Kidney (tissue), 14 donors: Measurements from ENCODE around the gene FBXL3. TPM values are rescaled to one million over a fixed set of nuclear protein-coding genes. Genes with fewer than 3 reads are reported as not detected.
A peak's percentile ranks its signal among the peaks of the same experiment; 100 is the strongest.

Experiments used
- DNase-seq, 5 donors: peaks; one replicate each; pipeline ENCODE4 v3.0.0-alpha.2; 2013 to 2020
- FAIRE-seq: peaks from 2 replicates; lab custom pipeline; 2012; peaks lifted over from hg19 to GRCh38; lab: Jason Lieb, UNC
- H3K27ac ChIP-seq, 2 donors: one replicate each; pipeline ENCODE4 v1.7.0; 2013; ENCODE audit warnings: low read depth in 2 of 2, low read length in 2 of 2, inconsistent platforms in 1 of 2
- H3K27me3 ChIP-seq: one replicate; pipeline ENCODE4 v1.7.1; 2013; ENCODE audit warnings: low read length, inconsistent platforms; ENCODE audit not compliant: control insufficient read depth, insufficient read depth
- H3K36me3 ChIP-seq, 3 donors: one replicate each; pipeline versions ENCODE4 v1.7.0 to v1.7.1; 2013; ENCODE audit warnings: low read length in 3 of 3, control low read depth in 1 of 3, inconsistent platforms in 1 of 3; ENCODE audit not compliant: insufficient read depth in 3 of 3, control insufficient read depth in 2 of 3
- H3K4me1 ChIP-seq, 3 donors: one replicate each; pipeline versions ENCODE4 v1.7.0 to v1.7.1; 2013; ENCODE audit warnings: low read length in 3 of 3, inconsistent platforms in 1 of 3, low read depth in 1 of 3; ENCODE audit not compliant: control insufficient read depth in 2 of 3, insufficient read depth in 2 of 3
- H3K4me3 ChIP-seq, 3 donors: one replicate each; pipeline versions ENCODE4 v1.7.0 to v1.8.1; 2013; ENCODE audit warnings: low read length in 3 of 3, control low read depth in 1 of 3, inconsistent platforms in 1 of 3
- H3K9ac ChIP-seq, 3 donors: one replicate each; pipeline versions ENCODE4 v1.7.0 to v1.7.1; 2013; ENCODE audit warnings: low read length in 3 of 3, control low read depth in 1 of 3, inconsistent platforms in 1 of 3
- H3K9me3 ChIP-seq, 3 donors: one replicate each; pipeline versions ENCODE4 v1.7.0 to v1.7.1; 2013; ENCODE audit warnings: low read length in 3 of 3, control low read depth in 1 of 3, inconsistent platforms in 1 of 3; ENCODE audit not compliant: control insufficient read depth in 2 of 3, insufficient read depth in 1 of 3
- intact Hi-C: fragments of 100-400 bp; cut with DNase I; formaldehyde crosslinking; loops from one replicate; pipeline ENCODE4 v1.11.1; 2022
- polyA plus RNA-seq: library from polyadenylated mRNA; stranded (reverse); fragments of 350-450 nt; fragmentation: Illumina TruSeq; extraction: RNeasy Lipid Tissue Mini Kit (QIAGEN cat#74804); gene quantifications from one replicate; pipeline ENCODE4 v1.2.3, GENCODE V29; 2014; ENCODE audit warnings: low read depth, low replicate concordance; ENCODE audit not compliant: insufficient read depth
- total RNA-seq: library from RNA; stranded (reverse); fragmentation: NEBNext Ultra II Directional; extraction: Animal tissue kit (Norgen Biotek cat#: 25700); gene quantifications from one replicate; pipeline ENCODE4 v1.2.1, GENCODE V29; 2021
- TF ChIP-seq, protein P1 (sequence below): IDR thresholded peaks from 3 replicates; pipeline ENCODE4 v1.5.1; 2012; ENCODE audit warnings: mild to moderate bottlenecking, moderate library complexity, borderline replicate concordance; ENCODE audit not compliant: insufficient read depth; ENCODE audit errors: extremely low read depth
- donor health status: control.
- donor health status: control.
- donor health status: control.
- donor health status: control.
- donor health status: control.
- donor health status: DM: yes; HTN: yes; CAD: no.
- donor health status: Normal renal cell carcinoma (clear cell type).

Gene FBXL3
- total and polyA plus RNA-seq, 2 donors from 2014 or later, result 22.3 to 61.6 TPM

DNA sequence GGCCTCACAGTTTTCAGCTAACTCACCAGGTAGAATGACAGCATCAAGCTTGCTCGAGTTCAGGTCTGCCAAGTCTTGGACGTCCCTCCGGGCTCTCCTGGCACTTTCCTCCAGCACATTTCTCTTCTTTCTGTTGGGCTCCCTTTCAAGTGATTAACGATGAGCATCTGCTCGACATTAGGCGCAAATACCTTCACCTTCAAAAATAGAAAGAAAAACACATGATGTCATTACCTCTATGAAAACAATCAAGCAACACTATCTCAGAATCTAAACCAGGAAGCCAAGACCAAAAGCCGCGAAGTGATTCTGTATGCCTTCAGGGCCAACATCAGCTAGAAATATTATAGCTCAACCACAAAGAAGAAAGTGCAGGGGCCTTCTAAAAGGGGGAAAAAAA, 50.5 kb downstream of the FBXL3 start:
- Histone ChIP-seq H3K4me3 (no peak overlapping the region), H3K27me3 (no peaks in the 10 kb centered on the region), H3K9ac (no peak overlapping the region), H3K9me3 (no peaks in the 10 kb centered on the region), H3K27ac (no peak overlapping the region), H3K4me1 (no peaks in the 10 kb centered on the region), H3K36me3 (no peaks in the 10 kb centered on the region)
- intact Hi-C loops, result no loop called here
- TF ChIP-seq, protein P1, sequence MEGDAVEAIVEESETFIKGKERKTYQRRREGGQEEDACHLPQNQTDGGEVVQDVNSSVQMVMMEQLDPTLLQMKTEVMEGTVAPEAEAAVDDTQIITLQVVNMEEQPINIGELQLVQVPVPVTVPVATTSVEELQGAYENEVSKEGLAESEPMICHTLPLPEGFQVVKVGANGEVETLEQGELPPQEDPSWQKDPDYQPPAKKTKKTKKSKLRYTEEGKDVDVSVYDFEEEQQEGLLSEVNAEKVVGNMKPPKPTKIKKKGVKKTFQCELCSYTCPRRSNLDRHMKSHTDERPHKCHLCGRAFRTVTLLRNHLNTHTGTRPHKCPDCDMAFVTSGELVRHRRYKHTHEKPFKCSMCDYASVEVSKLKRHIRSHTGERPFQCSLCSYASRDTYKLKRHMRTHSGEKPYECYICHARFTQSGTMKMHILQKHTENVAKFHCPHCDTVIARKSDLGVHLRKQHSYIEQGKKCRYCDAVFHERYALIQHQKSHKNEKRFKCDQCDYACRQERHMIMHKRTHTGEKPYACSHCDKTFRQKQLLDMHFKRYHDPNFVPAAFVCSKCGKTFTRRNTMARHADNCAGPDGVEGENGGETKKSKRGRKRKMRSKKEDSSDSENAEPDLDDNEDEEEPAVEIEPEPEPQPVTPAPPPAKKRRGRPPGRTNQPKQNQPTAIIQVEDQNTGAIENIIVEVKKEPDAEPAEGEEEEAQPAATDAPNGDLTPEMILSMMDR, result no peak
- peak in 2 of 5 donors; percentile 35 to 38 for DNase-seq
- no peak for FAIRE-seq

DNA sequence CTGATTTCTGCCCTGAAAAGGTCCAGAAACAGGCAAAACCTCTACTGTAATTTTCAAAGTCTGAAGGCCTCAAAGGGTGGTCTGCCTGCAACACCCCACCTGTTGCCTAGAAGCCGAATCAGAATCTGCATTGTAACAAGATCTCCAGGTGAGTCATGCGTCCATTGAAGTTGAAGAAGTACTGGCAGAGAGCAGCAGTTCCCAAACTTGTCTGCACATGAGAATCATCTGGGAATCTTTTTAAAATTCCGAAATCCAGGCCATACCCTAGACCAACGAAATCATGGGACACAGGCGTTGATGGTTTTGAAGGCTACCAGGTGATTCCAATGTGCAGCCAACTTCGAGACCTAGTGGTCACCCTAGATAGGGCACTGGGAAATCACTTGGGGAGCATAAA, 51.1 kb downstream of the FBXL3 start:
- no peaks in the 10 kb centered on the region for H3K9me3 ChIP-seq
- H3K9ac ChIP-seq, result no peak overlapping the region
- FAIRE-seq (no peak), DNase-seq (no peak)
- H3K36me3 ChIP-seq, result no peaks in the 10 kb centered on the region
- intact Hi-C loops, result no loop called here
- no peaks in the 10 kb centered on the region for H3K4me1 ChIP-seq
- no peaks in the 10 kb centered on the region for H3K27me3 ChIP-seq
- no peak overlapping the region for H3K27ac ChIP-seq
- TF ChIP-seq, protein P1, result no peak
- H3K4me3 ChIP-seq, result no peak overlapping the region

DNA sequence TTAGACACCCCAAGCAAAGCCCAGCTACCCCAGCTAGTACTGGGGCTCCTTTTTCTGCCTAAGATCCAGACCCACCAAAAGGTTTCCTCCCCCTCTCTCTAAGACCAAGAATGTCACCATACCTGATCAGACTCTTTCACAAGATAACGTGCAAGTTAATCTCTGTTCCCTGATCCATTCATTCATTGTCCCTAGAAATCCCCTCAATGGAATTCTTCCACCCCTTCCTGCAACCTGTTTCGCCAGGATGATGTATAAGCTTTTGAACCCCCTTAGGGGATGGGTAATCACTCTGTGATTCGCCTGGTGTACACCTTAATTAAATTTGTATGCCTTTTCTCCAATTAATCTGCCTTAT, 52.4 kb downstream of the FBXL3 start:
- H3K36me3 ChIP-seq, result no peaks in the 10 kb centered on the region
- FAIRE-seq, result no peak
- H3K4me3 ChIP-seq, result no peak overlapping the region
- intact Hi-C loops, result no loop called here
- H3K9ac ChIP-seq, result no peak overlapping the region
- TF ChIP-seq, protein P1, result no peak
- H3K4me1 ChIP-seq, result no peaks in the 10 kb centered on the region
- H3K9me3 ChIP-seq, result no peaks in the 10 kb centered on the region
- H3K27ac ChIP-seq, result no peak overlapping the region
- no peaks in the 10 kb centered on the region for H3K27me3 ChIP-seq
- no peak for DNase-seq

DNA sequence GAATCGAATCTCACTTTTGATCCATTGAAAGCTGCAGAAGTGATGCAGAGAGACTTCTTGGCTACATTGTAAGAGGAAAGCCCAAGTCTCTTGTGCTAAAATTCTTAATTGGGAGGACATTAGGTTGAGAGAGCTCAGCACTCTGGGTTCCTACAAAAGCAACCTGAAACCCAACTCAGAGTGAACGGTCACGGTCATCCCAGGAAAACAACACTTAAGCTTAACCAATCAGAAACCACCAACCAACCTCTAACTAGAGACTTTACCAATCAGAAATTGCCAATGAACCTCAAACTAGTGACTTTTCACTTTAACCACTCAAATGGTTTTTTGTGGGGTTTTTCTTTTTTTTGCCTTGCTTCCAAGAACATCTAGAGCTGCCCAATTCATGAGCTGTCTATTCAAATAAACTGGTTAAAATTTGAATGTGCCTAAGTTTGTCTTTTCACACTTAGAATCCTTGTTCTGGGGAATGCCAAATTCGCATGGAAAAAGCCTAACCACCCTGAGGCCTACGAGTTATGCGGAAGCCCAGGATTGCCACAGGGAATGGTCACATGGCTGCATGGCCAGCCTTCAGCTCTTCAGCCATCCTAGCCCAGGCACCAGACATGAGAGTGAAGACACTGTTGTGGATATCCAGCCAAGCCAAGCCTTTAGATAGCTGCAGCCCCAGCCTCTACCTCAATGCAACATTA, 52.9 kb downstream of the FBXL3 start:
- no peak for FAIRE-seq
- TF ChIP-seq, protein P1, result no peak
- intact Hi-C loops, result no loop called here

More for the DNA sequence above, 52.9 kb downstream of the FBXL3 start:
- no peaks in the 10 kb centered on the region for H3K4me1 ChIP-seq
- H3K36me3 ChIP-seq, result no peaks in the 10 kb centered on the region
- no peaks in the 10 kb centered on the region for H3K9me3 ChIP-seq
- H3K4me3 ChIP-seq, result no peak overlapping the region
- DNase-seq, result no peak
- H3K27me3 ChIP-seq, result no peaks in the 10 kb centered on the region
- no peak overlapping the region for H3K27ac ChIP-seq
- H3K9ac ChIP-seq, result no peak overlapping the region
